A549 (cell line): ENCODE results near the gene ACYP2. TPM values are rescaled to one million over a fixed set of nuclear protein-coding genes. Genes with fewer than 3 reads are reported as not detected.

Experiments used
- ATAC-seq, 2 experiments: fragments of 200-7000 bp in 1 of 2; fragments of >200 bp in 1 of 2; cut with Nextera tagmentation in 1 of 2; cut with Tn5 transposase in 1 of 2; 3 replicates each; pipeline versions ENCODE4 v1.8.0 to v1.9.1; 2018 to 2020; ENCODE audit warnings: mild to moderate bottlenecking in 1 of 2, moderate library complexity in 1 of 2
- CTCF ChIA-PET: fragments of 300-600 bp; sonication (Branson Sonifier 250); formaldehyde crosslinking; extraction: SDS; loops from one replicate; lab custom pipeline; 2021; ENCODE audit warnings: antibody characterized with exemption, inconsistent platforms; lab: Yijun Ruan, JAX
- POLR2A ChIA-PET: fragments of 350-600 bp; formaldehyde crosslinking; extraction: SDS; loops from one replicate; lab custom pipeline; 2021; ENCODE audit warnings: antibody characterized with exemption, inconsistent platforms; lab: Yijun Ruan, JAX
- DNase-seq, 2 experiments: peaks; one replicate each; pipeline versions ENCODE4 v3.0.0 to v3.0.0-alpha.2; 2011 to 2016; ENCODE audit warnings: low read depth in 1 of 2, low spot score in 1 of 2
- FAIRE-seq: peaks from 2 replicates; lab custom pipeline; 2011; peaks lifted over from hg19 to GRCh38; lab: Jason Lieb, UNC
- H3K27ac ChIP-seq, 2 experiments: fragments of >200 bp; sonication (Bioruptor Twin); formaldehyde crosslinking; 3 replicates each; pipeline ENCODE4 v1.5.1; 2016 to 2017
- H3K4me1 ChIP-seq: fragments of >200 bp; sonication (Bioruptor Twin); formaldehyde crosslinking; 3 replicates; pipeline ENCODE4 v1.6.1; 2016
- H3K4me2 ChIP-seq: fragments of >200 bp; sonication (Bioruptor Twin); formaldehyde crosslinking; 3 replicates; pipeline ENCODE4 v1.6.1; 2016
- H3K4me3 ChIP-seq: fragments of >200 bp; sonication (Bioruptor Twin); formaldehyde crosslinking; 3 replicates; pipeline ENCODE4 v1.5.1; 2016
- H3K9me3 ChIP-seq: fragments of >200 bp; sonication (Bioruptor Twin); formaldehyde crosslinking; 3 replicates; pipeline ENCODE4 v1.6.1; 2016
- ATOH8 ChIP-seq: fragments of 250-450 bp; sonication (Bioruptor Pico); IDR thresholded peaks from 2 replicates; pipeline ENCODE4 v1.5.0; 2020; ENCODE audit warnings: low read depth, mild to moderate bottlenecking, moderate library complexity
- CEBPB ChIP-seq, 2 experiments: fragments of >200 bp in 1 of 2; sonication (Bioruptor Twin) in 1 of 2; formaldehyde crosslinking in 1 of 2; IDR thresholded peaks; 2 replicates each; pipeline ENCODE4 v1.6.1; 2012 to 2016
- CHD4 ChIP-seq: fragments of 200-600 bp; sonication (generic); IDR thresholded peaks from 2 replicates; pipeline ENCODE4 v1.6.1; 2016; ENCODE audit warnings: antibody characterized with exemption, mild to moderate bottlenecking, borderline replicate concordance
- E2F6 ChIP-seq: IDR thresholded peaks from 2 replicates; pipeline ENCODE4 v1.6.1; 2012; ENCODE audit warnings: low read depth, borderline replicate concordance
- EP300 ChIP-seq, 2 experiments: fragments of >200 bp; sonication (Bioruptor Twin); formaldehyde crosslinking; IDR thresholded peaks; 2 replicates in 1 of 2; 3 replicates in 1 of 2; pipeline ENCODE4 v1.6.1; 2016 to 2017
- ESRRA ChIP-seq: fragments of 150-350 bp; IDR thresholded peaks from 2 replicates; pipeline ENCODE4 v1.6.1; 2014; ENCODE audit warnings: mild to moderate bottlenecking, low read length, borderline replicate concordance
- FOSB ChIP-seq: fragments of 250-450 bp; sonication (Bioruptor Pico); IDR thresholded peaks from 2 replicates; pipeline ENCODE4 v1.5.0; 2020; ENCODE audit warnings: mild to moderate bottlenecking, moderate library complexity
- FOSL2 ChIP-seq, 2 experiments: fragments of 450-650 bp in 1 of 2; fragments of >200 bp in 1 of 2; sonication (Bioruptor Twin) in 1 of 2; formaldehyde crosslinking; IDR thresholded peaks; 2 replicates each; pipeline versions ENCODE4 v1.5.0 to v1.6.1; 2016 to 2020; ENCODE audit warnings: mild to moderate bottlenecking in 1 of 2, moderate library complexity in 1 of 2
- GATA3 ChIP-seq: IDR thresholded peaks from 2 replicates; pipeline ENCODE4 v1.6.1; 2012; ENCODE audit warnings: borderline replicate concordance
- HEYL ChIP-seq: fragments of 250-450 bp; sonication (Bioruptor Pico); IDR thresholded peaks from 2 replicates; pipeline ENCODE4 v1.8.0; 2021; ENCODE audit warnings: mild to moderate bottlenecking, moderate library complexity
- HOXA7 ChIP-seq: fragments of 250-450 bp; sonication (Bioruptor Pico); IDR thresholded peaks from 2 replicates; pipeline ENCODE4 v1.5.0; 2020; ENCODE audit warnings: mild to moderate bottlenecking, moderate library complexity
- HOXB13 ChIP-seq: fragments of 250-450 bp; sonication (Bioruptor Pico); IDR thresholded peaks from 2 replicates; pipeline ENCODE4 v1.5.0; 2020; ENCODE audit warnings: low read depth, mild to moderate bottlenecking, moderate library complexity
- MAFK ChIP-seq: fragments of 450-650 bp; IDR thresholded peaks from 2 replicates; pipeline ENCODE4 v1.6.1; 2014; ENCODE audit not compliant: partially characterized antibody
- MAX ChIP-seq: IDR thresholded peaks from 2 replicates; pipeline ENCODE4 v1.6.1; 2012
- MYC ChIP-seq: IDR thresholded peaks from 2 replicates; pipeline ENCODE4 v1.6.1; 2012; ENCODE audit warnings: mild to moderate bottlenecking, inconsistent platforms, low read length, improper control_type of control experiment, borderline replicate concordance
- NFE2L2 ChIP-seq: fragments of 150-350 bp; conservative IDR thresholded peaks from 2 replicates; pipeline ENCODE4 v1.6.1; 2014; ENCODE audit warnings: low read length
- POLR2A ChIP-seq: IDR thresholded peaks from 2 replicates; pipeline ENCODE4 v1.6.1; 2012; ENCODE audit warnings: mild to moderate bottlenecking, low read length
- POLR2AphosphoS2 ChIP-seq: conservative IDR thresholded peaks from 2 replicates; pipeline ENCODE4 v1.6.1; 2012; ENCODE audit warnings: low read length, improper control_type of control experiment, inconsistent platforms
- RAD21 ChIP-seq, 2 experiments: fragments of >200 bp in 1 of 2; sonication (Bioruptor Twin) in 1 of 2; formaldehyde crosslinking in 1 of 2; IDR thresholded peaks in 1 of 2; conservative IDR thresholded peaks in 1 of 2; 2 replicates in 1 of 2; 3 replicates in 1 of 2; pipeline ENCODE4 v1.6.1; 2012 to 2018; ENCODE audit warnings: inconsistent platforms in 1 of 2
- RARB ChIP-seq: fragments of 250-450 bp; sonication (Bioruptor Pico); IDR thresholded peaks from 2 replicates; pipeline ENCODE4 v1.8.0; 2021; ENCODE audit warnings: mild to moderate bottlenecking, moderate library complexity
- RCOR1 ChIP-seq: fragments of 150-350 bp; IDR thresholded peaks from 2 replicates; pipeline ENCODE4 v1.6.1; 2014; ENCODE audit warnings: antibody characterized with exemption, low read length, low read depth
- RFX5 ChIP-seq: fragments of 450-650 bp; IDR thresholded peaks from 2 replicates; pipeline ENCODE4 v1.7.1; 2014; ENCODE audit warnings: antibody characterized with exemption, mild to moderate bottlenecking, moderate library complexity
- RNF2 ChIP-seq: fragments of 200-600 bp; sonication (generic); IDR thresholded peaks from 2 replicates; pipeline ENCODE4 v1.6.1; 2016; ENCODE audit warnings: low read depth, mild to moderate bottlenecking, antibody characterized with exemption, moderate library complexity, borderline replicate concordance
- SMC3 ChIP-seq: fragments of >200 bp; sonication (Bioruptor Twin); formaldehyde crosslinking; IDR thresholded peaks from 3 replicates; pipeline ENCODE4 v1.6.1; 2018; ENCODE audit warnings: inconsistent platforms
- ZFP36 ChIP-seq: fragments of 450-650 bp; IDR thresholded peaks from 2 replicates; pipeline ENCODE4 v1.6.1; 2014; ENCODE audit warnings: borderline replicate concordance; ENCODE audit not compliant: partially characterized antibody
- ZSCAN20 ChIP-seq: fragments of 250-450 bp; sonication (Bioruptor Pico); IDR thresholded peaks from 2 replicates; pipeline ENCODE4 v1.8.0; 2022; ENCODE audit warnings: mild to moderate bottlenecking, moderate library complexity
- WGBS: methylation state at CpG from one replicate; pipeline ENCODE4 v1.1.6; 2017; ENCODE audit errors: missing lambda C conversion rate; 5-methylcytosine and 5-hydroxymethylcytosine counted together
- polyA plus RNA-seq, 4 experiments: library from polyadenylated mRNA; depleted of rRNA in 3 of 4; stranded (reverse); fragments of >200 nt; fragmentation: RNase III in 1 of 4; extraction: RNeasy Plus Mini Kit Qiagen cat#74134 plus additional on column Dnase treatment in 1 of 4; gene quantifications; 2 replicates in 3 of 4; 3 replicates in 1 of 4; pipeline ENCODE4 v1.2.3, GENCODE V29; 2011 to 2017
- TF ChIP-seq, protein P1 (sequence below): fragments of >200 bp; sonication (Bioruptor Twin); formaldehyde crosslinking; IDR thresholded peaks from 2 replicates; pipeline ENCODE4 v1.6.1; 2016
- TF ChIP-seq, protein P2 (sequence below): fragments of 450-650 bp; IDR thresholded peaks from 2 replicates; pipeline ENCODE4 v1.6.1; 2014; ENCODE audit warnings: antibody characterized with exemption

ACYP2 gene
- polyA plus RNA-seq, 2 of the 4 experiments (the other 2 are of a cell fraction), result 10.0 to 11.4 TPM

- WGBS, result 63% methylated on average over 6 of the region's 6 CpGs
- no peak overlapping the region for H3K27ac ChIP-seq
- FAIRE-seq (no peak), DNase-seq (no peak)
- POLR2A ChIA-PET, result no interaction called here
- CTCF ChIA-PET, result no interaction called here
- TF ChIP-seq MAX (no peak), ESRRA (no peak), ZFP36 (no peak), RCOR1 (no peak), E2F6 (no peak), HOXB13 (CRISPR knock-in tag) (no peak), FOSL2 (IDR thresholded peaks at IDR 0.05) (no peak), FOSL2 (CRISPR knock-in tag; IDR thresholded peaks at IDR 0.05) (no peak), RFX5 (no peak), CHD4 (no peak), POLR2A (no peak), NFE2L2 (no peak), HEYL (CRISPR knock-in tag) (no peak), GATA3 (no peak), MYC (no peak), HOXA7 (CRISPR knock-in tag) (no peak), RARB (CRISPR knock-in tag) (no peak)
- TF ChIP-seq, protein P1, sequence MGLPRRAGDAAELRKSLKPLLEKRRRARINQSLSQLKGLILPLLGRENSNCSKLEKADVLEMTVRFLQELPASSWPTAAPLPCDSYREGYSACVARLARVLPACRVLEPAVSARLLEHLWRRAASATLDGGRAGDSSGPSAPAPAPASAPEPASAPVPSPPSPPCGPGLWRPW, result no peak
- TF ChIP-seq, all 56 proteins: peak for 0
- Histone ChIP-seq H3K4me1 (no peaks in the 10 kb centered on the region), H3K4me2 (no peak overlapping the region), H3K4me3 (no peak overlapping the region), H3K9me3 (no peaks in the 10 kb centered on the region)
- no peak for ATAC-seq
These were observed 33.8 kb upstream of the ACYP2 start for GRCh38 chr2:54081574-54081973.

GRCh38 chr2:54083021-54083420 lies 32.4 kb upstream of the ACYP2 start:
- ChIA-PET POLR2A (no interaction called here), CTCF (interaction anchor here (0.7 to 1.5 kb wide), 2 partner anchors 20 to 25 kb away, joined by 3 to 4 read pairs; no protein-coding TSS in a partner anchor)

More at GRCh38 chr2:54083021-54083420, 32.4 kb upstream of the ACYP2 start:
- H3K4me1 ChIP-seq, result no peaks in the 10 kb centered on the region
- ATAC-seq (no peak), FAIRE-seq (no peak), DNase-seq (no peak)
- H3K9me3 ChIP-seq, result no peaks in the 10 kb centered on the region
- H3K4me3 ChIP-seq, result no peak overlapping the region
- WGBS, result 90% methylated on average over 6 of the region's 6 CpGs
- no peak overlapping the region for H3K4me2 ChIP-seq
- no peak overlapping the region for H3K27ac ChIP-seq
- TF ChIP-seq CEBPB (IDR thresholded peaks at IDR 0.05) (no peak), FOSL2 (IDR thresholded peaks at IDR 0.05) (no peak), FOSL2 (CRISPR knock-in tag; IDR thresholded peaks at IDR 0.05) (no peak), HOXB13 (CRISPR knock-in tag) (no peak), RNF2 (no peak), SMC3 (no peak), RAD21 (conservative IDR thresholded peaks at IDR 0.05 in 1 of 2, IDR thresholded peaks at IDR 0.05 in 1 of 2) (no peak), ZSCAN20 (CRISPR knock-in tag) (no peak), POLR2AphosphoS2 (no peak), MYC (no peak), RARB (CRISPR knock-in tag) (no peak), CHD4 (no peak), MAFK (no peak), FOSB (CRISPR knock-in tag) (no peak), EP300 (IDR thresholded peaks at IDR 0.05) (no peak), ATOH8 (CRISPR knock-in tag) (no peak)
- TF ChIP-seq, protein P2, sequence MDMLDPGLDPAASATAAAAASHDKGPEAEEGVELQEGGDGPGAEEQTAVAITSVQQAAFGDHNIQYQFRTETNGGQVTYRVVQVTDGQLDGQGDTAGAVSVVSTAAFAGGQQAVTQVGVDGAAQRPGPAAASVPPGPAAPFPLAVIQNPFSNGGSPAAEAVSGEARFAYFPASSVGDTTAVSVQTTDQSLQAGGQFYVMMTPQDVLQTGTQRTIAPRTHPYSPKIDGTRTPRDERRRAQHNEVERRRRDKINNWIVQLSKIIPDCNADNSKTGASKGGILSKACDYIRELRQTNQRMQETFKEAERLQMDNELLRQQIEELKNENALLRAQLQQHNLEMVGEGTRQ, result no peak
